ENCODE results near the gene IL31.
"Not testable (repeated sequence)": the region's sequence is repeated elsewhere in the genome, so short reads cannot be mapped to it uniquely, and the experiment has no call there.

The IL31 gene

GRCh38 chr12:122192441-122192840, 18.4 kb upstream of the IL31 start:
- DNase-seq (ENCODE audit: low read depth): no peak

GRCh38 chr12:122190842-122191668, 17.0 kb upstream of the IL31 start:
- peak; percentile 74 for DNase-seq (ENCODE audit: low read depth)

GRCh38 chr12:122189626-122190475, 15.8 kb upstream of the IL31 start:
- no peak for DNase-seq (ENCODE audit: low read depth)

GRCh38 chr12:122187466-122187865, 13.4 kb upstream of the IL31 start:
- no peak for DNase-seq (ENCODE audit: low read depth)

- no peak for DNase-seq (ENCODE audit: low read depth)
These were observed 11.6 kb upstream of the IL31 start for GRCh38 chr12:122185494-122186082.

- no peak for DNase-seq (ENCODE audit: low read depth)
These were observed 11.1 kb upstream of the IL31 start for GRCh38 chr12:122185079-122185478.

GRCh38 chr12:122184517-122184916, 10.5 kb upstream of the IL31 start:
- DNase-seq (ENCODE audit: low read depth): no peak

- no peak for DNase-seq (ENCODE audit: low read depth)
These were observed 9.5 kb upstream of the IL31 start for GRCh38 chr12:122183588-122183940.

GRCh38 chr12:122182887-122183587, 9.0 kb upstream of the IL31 start, which contains the start of gene LRRC43:
TSS of gene LRRC43 (plus strand) at chr12:122183123. CDS start at chr12:122183145, 22 bp downstream.
- DNase-seq (ENCODE audit: low read depth): peak; percentile 39

GRCh38 chr12:122176473-122176872, 2.5 kb upstream of the IL31 start:
- not testable (repeated sequence) for DNase-seq (ENCODE audit: low read depth)

- no peak for DNase-seq (ENCODE audit: low read depth)
These were observed 1.6 kb downstream of the IL31 start for GRCh38 chr12:122172262-122172939.

GRCh38 chr12:122171399-122171798, 2.6 kb downstream of the IL31 start:
- DNase-seq (ENCODE audit: low read depth): no peak

- DNase-seq (ENCODE audit: low read depth): no peak
These were observed 5.5 kb downstream of the IL31 start for GRCh38 chr12:122168492-122168891.

- DNase-seq (ENCODE audit: low read depth): no peak
These were observed 6.6 kb downstream of the IL31 start for GRCh38 chr12:122167356-122167925.

- no peak for DNase-seq (ENCODE audit: low read depth)
These were observed 7.3 kb downstream of the IL31 start for GRCh38 chr12:122166422-122167349.

- DNase-seq (ENCODE audit: low read depth): no peak
These were observed 11.0 kb downstream of the IL31 start for GRCh38 chr12:122162976-122163375.

- DNase-seq (ENCODE audit: low read depth): no peak
These were observed 12.3 kb downstream of the IL31 start for GRCh38 chr12:122161682-122162081.

- DNase-seq (ENCODE audit: low read depth): no peak
These were observed 13.3 kb downstream of the IL31 start for GRCh38 chr12:122160761-122161160.

- DNase-seq (ENCODE audit: low read depth): no peak
These were observed 14.1 kb downstream of the IL31 start for GRCh38 chr12:122159882-122160281.

GRCh38 chr12:122158700-122159285, 15.2 kb downstream of the IL31 start:
- DNase-seq (ENCODE audit: low read depth): no peak

Data from ELR (cell line).